GM21529 (cell line): Measurements from ENCODE around the gene RHOT2.
A peak's percentile ranks its signal among the peaks of the same experiment; 100 is the strongest.

Source experiments
- ATAC-seq: cut with Tn5 transposase; IDR thresholded peaks from one replicate; pipeline ENCODE4 v1.9.1; 2021; ENCODE audit not compliant: unreplicated experiment

RHOT2 gene

DNA sequence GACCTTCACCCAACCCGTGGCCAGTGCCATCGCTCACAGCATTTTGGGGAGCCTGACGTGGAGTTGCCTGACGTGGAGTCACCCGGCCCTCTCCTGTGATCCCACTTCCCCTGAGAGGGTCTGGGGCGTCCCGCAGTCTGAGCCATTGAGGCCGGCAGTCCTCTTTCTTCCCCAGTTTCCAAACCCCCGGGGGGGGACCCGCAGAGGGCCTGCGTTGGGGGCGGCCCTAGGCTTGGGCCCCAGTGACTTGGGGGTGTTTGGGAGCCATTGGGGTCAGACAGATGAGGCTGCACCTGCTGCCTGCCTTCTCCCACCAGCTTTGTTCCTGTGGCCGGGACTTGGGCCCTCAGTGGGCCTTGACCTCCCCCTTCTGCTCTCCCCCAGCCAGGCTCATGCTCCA lies 1.7 kb downstream of the RHOT2 start:
- no peak for ATAC-seq

DNA sequence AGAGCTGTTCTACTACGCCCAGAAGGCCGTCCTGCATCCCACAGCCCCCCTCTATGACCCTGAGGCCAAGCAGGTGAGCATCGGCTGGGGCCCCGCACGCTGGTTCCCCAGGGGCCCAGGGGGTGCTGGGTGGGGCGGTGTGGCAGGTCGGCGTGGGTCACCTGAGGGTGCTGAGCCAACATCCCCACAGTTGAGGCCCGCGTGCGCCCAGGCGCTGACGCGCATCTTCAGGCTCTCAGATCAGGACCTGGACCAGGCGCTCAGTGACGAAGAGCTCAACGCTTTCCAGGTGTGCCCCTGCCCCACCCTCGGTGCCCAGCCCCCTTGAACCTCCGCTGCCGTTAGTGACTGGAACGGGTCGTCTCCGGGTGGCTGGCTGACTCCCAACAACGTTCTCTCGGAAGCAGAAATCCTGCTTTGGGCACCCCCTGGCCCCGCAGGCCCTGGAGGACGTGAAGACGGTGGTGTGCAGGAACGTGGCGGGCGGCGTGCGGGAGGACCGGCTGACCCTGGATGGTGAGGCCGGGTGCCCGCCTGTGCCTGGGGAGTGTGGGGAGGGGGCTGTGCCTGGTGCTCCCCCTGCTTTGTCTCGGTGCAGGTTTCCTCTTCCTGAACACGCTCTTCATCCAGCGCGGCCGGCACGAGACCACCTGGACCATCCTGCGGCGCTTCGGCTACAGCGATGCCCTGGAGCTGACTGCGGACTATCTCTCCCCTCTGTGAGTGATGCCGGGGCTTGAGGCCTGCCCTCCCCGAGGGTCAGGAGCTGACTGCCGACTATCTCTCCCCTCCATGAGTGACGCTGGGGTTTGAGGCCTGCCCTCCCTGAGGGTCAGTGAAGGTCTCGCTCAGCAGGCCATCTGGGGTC lies 2.8 kb downstream of the RHOT2 start:
- no peak for ATAC-seq

DNA sequence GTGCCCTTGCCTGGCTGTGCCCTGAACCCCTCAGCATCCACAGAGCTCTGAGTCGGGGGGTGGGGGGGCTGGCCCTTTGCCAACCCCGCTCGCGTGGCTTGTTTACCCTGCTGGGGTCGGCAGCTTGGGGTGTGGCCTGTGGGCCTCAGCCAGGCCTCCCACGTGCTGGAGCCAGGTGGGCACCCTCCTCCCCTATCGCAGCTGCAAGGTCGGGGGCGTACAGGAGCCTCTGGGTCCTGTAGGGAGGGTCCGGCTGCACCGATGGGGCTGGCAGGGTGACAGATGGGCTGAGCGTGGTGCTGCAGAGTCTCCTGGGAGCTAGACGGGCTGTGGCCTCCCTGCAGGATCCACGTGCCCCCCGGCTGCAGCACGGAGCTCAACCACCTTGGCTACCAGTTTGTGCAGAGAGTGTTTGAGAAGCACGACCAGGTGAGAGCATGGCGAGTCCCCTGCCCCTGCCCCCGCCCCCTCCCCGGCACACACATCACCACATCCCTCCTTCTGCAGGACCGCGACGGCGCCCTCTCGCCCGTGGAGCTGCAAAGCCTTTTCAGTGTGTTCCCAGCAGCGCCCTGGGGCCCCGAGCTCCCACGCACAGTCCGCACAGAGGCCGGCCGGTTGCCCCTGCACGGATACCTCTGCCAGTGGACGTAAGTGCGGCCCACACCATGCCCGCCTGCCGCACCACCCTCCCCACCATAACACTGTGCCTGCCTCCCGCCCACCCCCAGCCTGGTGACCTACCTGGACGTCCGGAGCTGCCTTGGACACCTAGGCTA lies 3.6 kb downstream of the RHOT2 start:
- no peak for ATAC-seq

DNA sequence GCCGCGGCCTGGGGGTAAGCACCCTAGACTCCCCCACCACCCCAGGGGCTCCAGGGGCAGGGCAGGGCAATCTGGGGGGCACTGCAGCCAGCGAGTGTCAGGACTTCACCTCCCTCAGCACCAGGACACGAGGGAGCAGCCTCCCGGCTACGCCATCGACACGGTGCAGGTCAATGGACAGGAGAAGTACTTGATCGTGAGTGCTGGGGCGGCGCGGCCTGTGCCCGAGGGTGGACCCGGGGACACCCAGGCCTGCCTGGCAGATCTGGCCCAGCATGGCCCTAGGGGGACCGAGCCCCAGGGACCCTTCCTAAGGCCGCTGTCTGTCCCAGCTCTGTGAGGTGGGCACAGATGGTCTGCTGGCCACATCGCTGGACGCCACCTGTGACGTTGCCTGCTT lies 4.4 kb downstream of the RHOT2 start:
- no peak for ATAC-seq

DNA sequence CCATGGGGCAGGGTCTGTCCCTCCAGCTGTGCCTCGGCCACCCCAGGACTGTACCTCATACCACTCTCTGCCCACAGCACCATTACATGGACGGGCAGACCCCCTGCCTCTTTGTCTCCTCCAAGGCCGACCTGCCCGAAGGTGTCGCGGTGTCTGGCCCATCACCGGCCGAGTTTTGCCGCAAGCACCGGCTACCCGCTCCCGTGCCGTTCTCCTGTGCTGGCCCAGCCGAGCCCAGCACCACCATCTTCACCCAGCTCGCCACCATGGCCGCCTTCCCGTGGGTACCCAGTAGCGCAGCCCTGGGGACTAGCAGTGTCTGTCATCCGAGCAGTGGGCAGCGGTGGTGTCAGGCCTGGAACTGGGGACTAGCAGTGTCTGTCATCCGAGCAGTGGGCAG lies 4.9 kb downstream of the RHOT2 start:
- ATAC-seq = no peak

DNA sequence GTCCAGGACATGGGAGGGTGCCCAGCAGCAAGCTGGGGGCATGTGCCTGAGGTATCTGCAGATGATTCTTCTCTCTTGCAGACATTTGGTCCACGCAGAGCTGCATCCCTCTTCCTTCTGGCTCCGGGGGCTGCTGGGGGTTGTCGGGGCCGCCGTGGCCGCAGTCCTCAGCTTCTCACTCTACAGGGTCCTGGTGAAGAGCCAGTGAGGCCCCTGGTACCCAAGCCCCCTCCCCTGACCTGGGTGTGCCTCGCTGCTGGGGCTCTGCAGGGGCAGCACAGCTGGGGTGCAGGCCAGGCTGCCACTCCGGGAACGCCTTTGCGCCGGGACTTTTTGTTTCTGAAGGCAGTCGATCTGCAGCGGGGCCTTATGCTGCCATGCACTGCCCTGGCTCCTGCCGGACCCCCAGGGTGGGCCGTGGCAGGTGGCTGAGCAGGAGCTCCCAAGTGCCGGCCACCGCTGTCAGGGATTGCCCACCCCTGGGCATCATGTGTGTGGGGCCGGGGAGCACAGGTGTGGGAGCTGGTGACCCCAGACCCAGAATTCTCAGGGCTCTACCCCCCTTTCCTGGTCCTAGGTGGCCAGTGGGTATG lies 5.6 kb downstream of the RHOT2 start:
- no peak for ATAC-seq

DNA sequence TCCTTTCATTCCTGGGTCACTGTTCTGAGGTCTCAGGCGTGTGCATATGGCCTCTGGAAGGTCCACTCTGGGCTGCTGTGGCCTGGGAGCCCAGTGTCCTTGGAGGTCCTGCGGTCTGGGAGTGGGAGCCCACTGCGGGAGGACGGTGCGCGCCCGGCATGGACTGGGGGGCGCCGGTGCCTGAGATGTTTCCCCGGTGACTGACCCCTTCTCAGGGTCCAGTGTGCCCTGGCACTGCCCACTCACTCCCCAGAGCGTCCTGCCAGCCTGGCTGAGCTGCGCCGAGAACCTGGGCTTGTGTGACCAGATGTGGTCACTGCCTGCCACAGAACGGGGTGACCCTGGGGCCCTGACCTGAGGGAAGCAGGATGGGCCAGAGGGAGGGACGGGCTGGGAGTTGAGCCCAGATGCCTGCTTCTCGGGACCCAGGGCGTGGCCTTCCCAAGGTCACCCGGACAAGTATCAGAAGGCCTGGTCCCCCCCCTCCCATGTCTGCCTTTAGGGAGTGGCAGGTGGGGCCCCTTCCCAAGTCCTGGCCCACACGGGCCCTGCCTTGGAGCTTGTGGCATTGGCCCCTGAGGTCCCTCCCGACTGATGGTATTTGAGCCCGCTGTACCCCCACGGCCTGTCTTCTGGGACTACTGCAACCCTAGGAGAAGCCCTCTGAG lies 6.4 kb downstream of the RHOT2 start:
- no peak for ATAC-seq

DNA sequence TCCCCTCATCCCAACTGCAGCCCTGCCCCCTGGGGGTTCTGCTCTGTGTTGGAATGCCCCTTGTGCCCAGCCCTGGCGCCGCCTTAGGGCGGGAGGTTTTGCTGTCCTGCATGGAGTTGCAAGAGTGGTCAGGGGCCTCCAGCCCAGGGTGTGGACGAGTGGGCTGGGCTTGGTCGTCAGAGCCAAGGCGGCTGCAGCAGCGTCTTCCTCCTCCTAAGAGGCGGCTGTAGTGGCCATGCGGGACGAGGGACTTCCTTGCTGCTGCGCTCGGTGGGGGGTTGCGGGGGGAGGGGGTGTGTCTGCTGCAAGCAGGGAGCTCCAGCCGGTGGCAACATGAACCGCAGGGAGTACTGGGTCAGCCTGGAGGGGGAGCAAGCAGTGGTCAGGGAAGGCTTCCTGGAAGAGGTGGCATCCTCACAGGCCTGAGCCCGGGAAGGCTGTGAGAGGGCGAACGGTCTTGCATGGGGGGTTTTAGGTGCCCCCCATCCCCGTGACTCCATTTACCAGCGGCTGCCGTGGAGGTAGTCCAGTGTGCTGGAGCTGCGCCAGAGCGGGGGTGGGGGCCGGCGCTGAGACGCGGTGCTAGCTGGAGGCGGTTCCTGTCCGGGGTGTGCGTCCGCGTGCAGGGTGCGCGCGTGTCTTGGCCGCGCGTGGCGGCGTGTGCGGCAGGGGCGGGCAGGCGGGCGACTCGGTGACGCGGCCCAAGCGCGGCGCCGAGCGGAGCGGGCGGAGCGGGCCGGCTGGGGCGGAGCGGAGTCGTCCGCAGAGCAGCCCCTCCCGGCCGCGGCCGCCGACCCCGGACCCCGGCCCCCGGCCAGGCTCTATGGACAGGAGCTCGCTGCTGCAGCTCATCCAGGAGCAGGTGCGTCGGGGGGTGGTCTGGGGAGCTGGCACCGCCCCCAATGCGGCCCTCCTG lies 7.3 kb downstream of the RHOT2 start, which contains the start of gene RHBDL1:
RHBDL1 (plus strand) TSS at position 704 of the 916 bp plus-strand sequence; CDS start at position 824, 120 bp downstream.
- ATAC-seq = no peak

DNA sequence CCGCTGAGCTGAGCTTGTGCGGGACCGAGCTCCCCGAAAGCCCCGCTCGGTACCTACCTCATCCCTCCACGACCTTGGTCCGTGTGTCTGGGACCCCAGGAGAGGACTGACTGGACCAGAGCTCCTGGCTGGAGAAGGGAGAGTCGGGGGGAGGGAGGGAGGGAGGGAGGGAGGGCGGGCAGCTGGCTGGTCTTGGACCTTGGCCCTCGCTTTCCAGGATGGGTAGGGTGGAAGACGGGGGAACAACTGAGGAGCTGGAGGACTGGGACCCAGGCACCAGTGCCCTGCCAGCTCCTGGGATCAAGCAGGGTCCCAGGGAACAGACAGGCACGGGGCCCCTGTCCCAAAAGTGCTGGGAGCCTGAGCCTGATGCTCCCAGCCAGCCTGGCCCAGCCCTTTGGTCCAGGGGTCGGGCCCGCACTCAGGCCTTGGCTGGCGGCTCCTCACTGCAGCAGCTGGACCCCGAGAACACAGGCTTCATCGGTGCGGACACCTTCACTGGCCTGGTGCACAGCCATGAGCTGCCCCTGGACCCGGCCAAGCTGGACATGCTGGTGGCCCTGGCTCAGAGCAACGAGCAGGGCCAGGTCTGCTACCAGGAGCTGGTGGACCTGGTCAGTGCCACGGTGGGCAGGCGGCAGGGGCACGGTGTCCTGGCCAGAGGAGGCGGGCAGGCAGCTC lies 8.1 kb downstream of the RHOT2 start:
- ATAC-seq = no peak

DNA sequence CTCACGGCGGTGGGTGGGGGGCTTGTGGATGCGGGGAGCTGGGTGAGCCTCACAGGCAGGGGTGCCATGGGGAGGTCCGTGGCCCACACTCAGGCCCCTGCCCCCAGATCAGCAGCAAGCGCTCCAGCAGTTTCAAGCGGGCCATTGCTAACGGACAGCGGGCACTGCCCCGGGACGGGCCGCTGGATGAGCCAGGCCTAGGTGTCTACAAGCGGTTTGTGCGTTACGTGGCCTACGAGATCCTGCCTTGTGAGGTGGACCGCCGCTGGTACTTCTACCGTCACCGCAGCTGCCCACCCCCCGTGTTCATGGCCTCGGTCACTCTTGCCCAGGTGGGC lies 8.6 kb downstream of the RHOT2 start:
- no peak for ATAC-seq

DNA sequence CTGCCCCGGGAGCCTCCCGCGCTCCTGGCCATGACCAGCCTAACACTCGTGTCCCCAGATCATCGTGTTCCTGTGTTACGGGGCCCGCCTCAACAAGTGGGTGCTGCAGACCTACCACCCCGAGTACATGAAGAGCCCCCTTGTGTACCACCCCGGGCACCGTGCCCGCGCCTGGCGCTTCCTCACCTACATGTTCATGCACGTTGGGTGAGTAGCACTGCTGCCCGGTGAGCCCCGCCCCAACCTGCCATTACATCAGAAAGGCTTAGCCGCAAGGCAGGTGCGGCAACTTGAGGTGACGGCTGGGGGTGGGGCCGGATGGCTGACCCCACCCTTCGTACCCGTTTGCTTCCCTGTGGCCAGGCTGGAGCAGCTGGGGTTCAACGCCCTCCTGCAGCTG lies 9.0 kb downstream of the RHOT2 start:
- ATAC-seq = no peak

DNA sequence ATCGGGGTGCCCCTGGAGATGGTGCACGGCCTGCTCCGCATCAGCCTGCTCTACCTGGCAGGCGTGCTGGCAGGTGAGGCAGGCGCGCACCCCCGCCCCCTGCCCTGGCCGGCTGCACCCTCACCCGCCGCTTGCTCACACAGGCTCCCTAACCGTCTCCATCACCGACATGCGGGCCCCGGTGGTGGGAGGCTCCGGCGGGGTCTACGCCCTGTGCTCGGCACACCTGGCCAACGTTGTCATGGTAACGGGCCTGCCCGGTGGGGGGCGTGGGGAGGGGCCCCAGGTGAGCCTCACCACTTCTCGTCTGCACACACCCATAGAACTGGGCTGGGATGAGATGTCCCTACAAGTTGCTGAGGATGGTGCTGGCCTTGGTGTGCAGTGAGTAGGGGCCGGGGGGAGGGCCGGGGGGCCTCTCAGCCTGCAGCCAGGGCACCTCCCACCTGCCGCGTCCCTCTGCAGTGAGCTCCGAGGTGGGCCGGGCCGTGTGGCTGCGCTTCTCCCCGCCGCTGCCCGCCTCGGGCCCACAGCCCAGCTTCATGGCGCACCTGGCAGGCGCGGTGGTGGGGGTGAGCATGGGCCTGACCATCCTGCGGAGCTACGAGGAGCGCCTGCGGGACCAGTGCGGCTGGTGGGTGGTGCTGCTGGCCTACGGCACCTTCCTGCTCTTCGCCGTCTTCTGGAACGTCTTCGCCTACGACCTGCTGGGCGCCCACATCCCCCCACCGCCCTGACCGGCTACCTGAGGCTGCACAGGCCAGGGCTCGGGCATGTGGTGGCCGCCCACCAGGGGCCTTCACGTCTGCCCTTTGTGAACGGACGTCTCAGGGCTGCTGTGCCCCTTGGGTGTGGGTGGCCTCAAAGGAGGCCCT lies 9.6 kb downstream of the RHOT2 start:
- ATAC-seq = no peak

DNA sequence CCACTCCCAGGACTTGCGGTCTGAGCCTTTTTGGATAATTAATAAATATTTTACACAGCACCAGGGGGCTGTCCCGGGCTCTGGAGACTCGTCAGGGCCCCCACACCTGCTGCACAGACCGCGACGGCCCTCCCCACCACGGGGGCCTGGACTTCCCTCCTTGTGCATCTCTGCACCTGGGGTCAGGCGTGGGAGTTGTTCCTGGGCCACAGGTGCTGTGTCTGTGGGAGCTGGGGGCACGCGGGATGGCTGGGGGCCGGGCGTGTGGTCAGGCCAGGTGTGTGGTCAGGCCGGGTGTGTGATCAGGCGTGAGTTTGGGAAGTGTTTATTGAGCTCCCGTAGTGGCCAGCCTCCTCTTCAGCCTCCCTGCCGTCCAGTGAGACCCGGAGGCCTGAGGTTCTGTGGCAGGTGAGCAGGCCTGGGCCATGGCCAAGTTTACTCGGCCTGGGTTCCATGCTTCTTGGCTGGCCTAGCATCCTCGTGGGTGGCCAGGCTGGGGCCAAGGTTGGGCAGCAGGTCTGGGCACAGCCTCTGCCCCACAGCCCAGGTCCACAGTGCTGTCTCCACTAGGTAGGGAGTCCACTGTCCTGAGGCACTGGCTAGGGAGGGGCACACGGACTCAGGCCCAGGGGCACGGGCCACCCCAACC lies 10.4 kb downstream of the RHOT2 start:
- ATAC-seq = no peak

DNA sequence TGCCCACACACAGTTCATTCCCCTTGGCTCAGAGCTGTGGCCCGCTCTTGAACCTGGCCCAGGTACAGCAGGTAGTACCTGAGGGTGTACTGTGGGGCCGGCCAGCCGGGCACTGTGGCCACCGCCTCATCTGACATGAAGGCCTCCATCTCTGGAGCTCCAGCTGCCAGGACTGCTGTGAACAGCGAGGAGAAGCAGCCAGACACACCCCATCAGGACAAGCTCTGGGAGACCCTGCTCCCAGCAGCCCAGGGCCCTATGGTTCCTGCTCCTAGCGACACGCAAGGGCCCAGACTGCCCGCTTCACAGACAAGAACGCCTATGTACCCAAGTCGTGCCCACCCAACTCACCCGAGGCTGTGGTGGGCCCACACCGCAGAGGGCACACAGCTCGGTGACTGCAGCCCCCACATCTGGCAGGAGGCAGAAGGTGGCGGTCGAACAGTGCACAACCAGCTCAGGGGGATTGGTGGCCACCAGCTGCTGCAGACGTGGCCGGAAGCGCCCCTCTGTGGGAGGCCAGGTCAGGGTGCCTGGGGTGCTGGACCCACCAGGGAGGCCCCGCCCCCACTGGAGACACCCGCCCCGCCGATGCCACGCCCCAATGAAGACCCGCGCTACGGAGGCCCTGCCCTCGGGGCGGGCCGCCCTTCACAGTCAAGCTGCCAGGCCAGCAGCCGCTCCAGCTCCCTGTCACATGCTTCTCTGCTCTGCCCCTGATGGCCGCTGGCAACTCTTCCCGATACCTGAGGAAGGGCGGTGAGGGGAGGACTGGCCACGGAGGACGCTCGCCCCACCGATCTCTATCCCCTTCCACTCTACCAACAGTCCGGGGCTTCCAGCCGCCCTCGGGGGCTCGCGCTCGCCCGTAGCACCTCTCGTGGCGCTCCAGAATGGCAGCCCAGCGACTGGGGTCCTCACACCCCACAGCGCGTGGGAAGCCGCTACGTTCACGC lies 11.2 kb downstream of the RHOT2 start:
- ATAC-seq = no peak

DNA sequence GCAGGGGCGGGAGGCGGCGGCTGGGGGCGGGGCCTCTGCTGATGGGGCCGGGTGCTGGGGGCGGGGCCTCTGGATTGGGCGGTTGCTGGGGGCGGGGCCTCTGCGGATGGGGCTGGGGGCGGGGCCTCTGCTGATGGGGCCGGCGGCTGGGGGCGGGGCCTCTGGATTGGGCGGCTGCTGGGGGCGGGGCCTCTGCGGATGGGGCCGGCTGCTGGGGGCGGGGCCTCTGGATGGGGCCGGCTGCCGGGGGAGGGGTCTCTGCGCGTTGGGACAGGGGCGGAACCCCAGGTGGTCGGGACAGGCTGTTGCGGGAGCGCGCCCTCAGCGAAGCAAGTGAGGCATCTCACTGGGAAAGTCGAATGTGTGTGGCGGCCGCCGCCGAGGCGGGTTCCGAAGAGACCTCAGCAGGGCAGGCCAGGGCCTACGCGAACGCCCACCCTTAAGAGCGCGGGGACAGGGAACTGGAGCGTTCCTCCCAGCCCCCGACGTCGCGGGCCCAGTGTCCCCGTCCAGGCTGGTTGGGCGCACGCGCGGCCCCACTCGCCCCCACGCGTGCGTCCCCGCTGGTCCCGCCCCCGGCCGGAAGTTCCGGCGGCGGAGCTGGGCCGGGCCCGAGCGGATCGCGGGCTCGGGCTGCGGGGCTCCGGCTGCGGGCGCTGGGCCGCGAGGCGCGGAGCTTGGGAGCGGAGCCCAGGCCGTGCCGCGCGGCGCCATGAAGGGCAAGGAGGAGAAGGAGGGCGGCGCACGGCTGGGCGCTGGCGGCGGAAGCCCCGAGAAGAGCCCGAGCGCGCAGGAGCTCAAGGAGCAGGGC lies 12.1 kb downstream of the RHOT2 start, which contains the start of gene STUB1:
STUB1 (plus strand) TSS at position 597 of the 811 bp plus-strand sequence; CDS start at position 713, 116 bp downstream.
- ATAC-seq = peak; percentile 33

DNA sequence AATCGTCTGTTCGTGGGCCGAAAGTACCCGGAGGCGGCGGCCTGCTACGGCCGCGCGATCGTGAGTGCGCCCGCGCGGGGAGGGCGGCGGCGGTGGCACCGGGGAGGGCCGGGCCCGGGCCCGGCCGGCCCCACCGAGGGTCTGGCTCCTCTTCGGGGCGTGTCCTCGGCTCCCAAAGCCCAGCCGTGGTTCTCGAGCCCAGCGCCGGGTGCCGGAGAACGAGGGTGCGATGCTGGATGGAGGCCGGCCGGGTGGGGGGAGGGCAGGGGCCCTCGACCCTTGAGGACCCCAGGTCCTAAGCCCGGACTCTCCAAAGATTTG lies 12.7 kb downstream of the RHOT2 start:
- ATAC-seq = no peak
